Muscle of leg (tissue), 16 donors: ENCODE measurements around the gene RAI14. TPM values are rescaled to one million over a fixed set of nuclear protein-coding genes. Genes with fewer than 3 reads are reported as not detected.

ENCODE experiments used
- DNase-seq: peaks from one replicate; pipeline ENCODE4 v3.0.0; 2013
- H3K27ac ChIP-seq: one replicate; pipeline ENCODE4 v1.5.1; 2013; ENCODE audit warnings: mild to moderate bottlenecking, low read length, control low read depth
- H3K27me3 ChIP-seq: one replicate; pipeline ENCODE4 v1.6.1; 2013; ENCODE audit warnings: low read length; ENCODE audit not compliant: control insufficient read depth, insufficient read depth
- H3K36me3 ChIP-seq: one replicate; pipeline ENCODE4 v1.6.1; 2013; ENCODE audit warnings: low read length; ENCODE audit not compliant: control insufficient read depth, insufficient read depth
- H3K4me1 ChIP-seq: one replicate; pipeline ENCODE4 v1.6.1; 2013; ENCODE audit warnings: low read length; ENCODE audit not compliant: control insufficient read depth, insufficient read depth
- H3K4me3 ChIP-seq: one replicate; pipeline ENCODE4 v1.5.1; 2013; ENCODE audit warnings: low read length, control low read depth
- H3K9me3 ChIP-seq: replicated peaks from 2 replicates; pipeline ENCODE4 v1.6.1; 2013; ENCODE audit warnings: low read depth, low read length; ENCODE audit not compliant: control insufficient read depth
- WGBS: methylation state at CpG from one replicate; pipeline ENCODE4 v1.1.5; 2013; ENCODE audit warnings: missing lambda C conversion rate; ENCODE audit not compliant: insufficient coverage; 5-methylcytosine and 5-hydroxymethylcytosine counted together
- long read RNA-seq, 11 donors: transcript quantifications; one replicate each; lab custom pipeline, GENCODE V29; 2026
- polyA plus RNA-seq, 8 donors: library from polyadenylated mRNA; unstranded; fragments of 120-200 nt; gene quantifications; one replicate each; pipeline versions ENCODE4 v1.2.1 to v1.2.3, GENCODE V29; 2013; ENCODE audit warnings: inconsistent platforms in 1 of 8, low replicate concordance in 1 of 8; ENCODE audit not compliant: insufficient read length in 8 of 8, insufficient read depth in 1 of 8
- total RNA-seq: library from RNA; stranded (reverse); fragments of 120-200 nt; gene quantifications from one replicate; pipeline ENCODE4 v1.2.4, GENCODE V29; 2013

RAI14 gene
- total RNA-seq (25.7 TPM), polyA plus RNA-seq (10 to 100 TPM; 15.7 to 40.4 (median 23.9) TPM)
- long read RNA-seq, donor 1, partial matches to known transcripts = 0 of 1 reads
- long read RNA-seq, donor 1, other reads (novel, unspliced or antisense) = 0 of 1 reads
- long read RNA-seq, donor 2 = 0 reads
- long read RNA-seq, donor 3 = 0 reads
- long read RNA-seq, donor 4 = 0 reads
- long read RNA-seq, donor 5, partial matches to known transcripts = 37 of 39 reads
- long read RNA-seq, donor 5, other reads (novel, unspliced or antisense) = 0 of 39 reads
- long read RNA-seq, donor 6, partial matches to known transcripts = 0 of 3 reads
- long read RNA-seq, donor 6, other reads (novel, unspliced or antisense) = 0 of 3 reads
- long read RNA-seq, donor 7, partial matches to known transcripts = 0 of 3 reads
- long read RNA-seq, donor 7, other reads (novel, unspliced or antisense) = 0 of 3 reads
- long read RNA-seq, donor 8 = 0 reads
- long read RNA-seq, donor 9 = 0 reads
- long read RNA-seq, donor 10, partial matches to known transcripts = 8 of 8 reads
- long read RNA-seq, donor 10, other reads (novel, unspliced or antisense) = 0 of 8 reads
- long read RNA-seq, donor 11, partial matches to known transcripts = 6 of 9 reads
- long read RNA-seq, donor 11, other reads (novel, unspliced or antisense) = 0 of 9 reads

GRCh38 chr5:34656001-34656699, at the start of gene RAI14:
RAI14 (plus strand) TSS chr5:34656328; CDS start chr5:34686920, 30,592 bp downstream.
- Histone ChIP-seq H3K4me1 (peaks cover 17% of the 10 kb centered on the region), H3K27me3 (peaks cover 12% of the 10 kb centered on the region), H3K4me3 (peak within 1 kb of the TSS; percentile 85), H3K9me3 (no peaks in the 10 kb centered on the region), H3K27ac (peak within 1 kb of the TSS; percentile 98), H3K36me3 (peaks cover 2% of the 10 kb centered on the region)
- under 1% methylated on average over 76 of the region's 79 CpGs for WGBS
- peak; percentile 94 for DNase-seq

- Histone ChIP-seq H3K27me3 (no peaks in the 10 kb centered on the region), H3K4me1 (peaks cover 6% of the 10 kb centered on the region), H3K27ac (peak overlapping the region; percentile 65), H3K9me3 (no peaks in the 10 kb centered on the region), H3K4me3 (no peak overlapping the region), H3K36me3 (no peaks in the 10 kb centered on the region)
- 89% methylated on average over 1 of the region's 3 CpGs for WGBS
- DNase-seq = no peak
These were observed 47.8 kb upstream of the RAI14 start for GRCh38 chr5:34608368-34608767.

GRCh38 chr5:34608859-34609648, 47.1 kb upstream of the RAI14 start:
- no CpG with 5 or more reads among the region's 3 CpGs for WGBS
- DNase-seq = peak; percentile 92
- no peaks in the 10 kb centered on the region for H3K36me3 ChIP-seq
- H3K27me3 ChIP-seq = no peaks in the 10 kb centered on the region
- peaks cover 6% of the 10 kb centered on the region for H3K4me1 ChIP-seq
- no peaks in the 10 kb centered on the region for H3K9me3 ChIP-seq
- no peak overlapping the region for H3K4me3 ChIP-seq
- H3K27ac ChIP-seq = peak overlapping the region; percentile 65

- Histone ChIP-seq H3K4me3 (no peak overlapping the region), H3K4me1 (peaks cover 6% of the 10 kb centered on the region), H3K36me3 (no peaks in the 10 kb centered on the region), H3K27me3 (no peaks in the 10 kb centered on the region), H3K9me3 (no peaks in the 10 kb centered on the region), H3K27ac (no peak overlapping the region)
- WGBS = 83% methylated on average over 1 of the region's 6 CpGs
- DNase-seq = no peak
These were observed 46.1 kb upstream of the RAI14 start for GRCh38 chr5:34609951-34610441.

GRCh38 chr5:34610546-34610945, 45.6 kb upstream of the RAI14 start:
- peaks cover 6% of the 10 kb centered on the region for H3K4me1 ChIP-seq
- no peak overlapping the region for H3K27ac ChIP-seq
- no peak for DNase-seq
- no peaks in the 10 kb centered on the region for H3K36me3 ChIP-seq
- no peak overlapping the region for H3K4me3 ChIP-seq
- no peaks in the 10 kb centered on the region for H3K27me3 ChIP-seq
- no peaks in the 10 kb centered on the region for H3K9me3 ChIP-seq

GRCh38 chr5:34611464-34612415, 44.4 kb upstream of the RAI14 start:
- Histone ChIP-seq H3K9me3 (no peaks in the 10 kb centered on the region), H3K27ac (no peak overlapping the region), H3K4me3 (no peak overlapping the region), H3K36me3 (no peaks in the 10 kb centered on the region), H3K4me1 (peaks cover 6% of the 10 kb centered on the region), H3K27me3 (no peaks in the 10 kb centered on the region)
- DNase-seq = peak; percentile 62
- 57% methylated on average over 1 of the region's 9 CpGs for WGBS

GRCh38 chr5:34616651-34617050, 39.5 kb upstream of the RAI14 start:
- H3K27me3 ChIP-seq = no peaks in the 10 kb centered on the region
- H3K36me3 ChIP-seq = no peaks in the 10 kb centered on the region
- no peak for DNase-seq
- H3K4me1 ChIP-seq = no peaks in the 10 kb centered on the region
- no peak overlapping the region for H3K4me3 ChIP-seq
- H3K9me3 ChIP-seq = no peaks in the 10 kb centered on the region
- H3K27ac ChIP-seq = no peak overlapping the region
- WGBS = no CpG with 5 or more reads among the region's 1 CpG

GRCh38 chr5:34618371-34619065, 37.6 kb upstream of the RAI14 start:
- no peaks in the 10 kb centered on the region for H3K9me3 ChIP-seq
- no peaks in the 10 kb centered on the region for H3K36me3 ChIP-seq
- H3K27me3 ChIP-seq = no peaks in the 10 kb centered on the region
- WGBS = 52% methylated on average over 3 of the region's 4 CpGs
- no peak overlapping the region for H3K27ac ChIP-seq
- no peak overlapping the region for H3K4me3 ChIP-seq
- no peaks in the 10 kb centered on the region for H3K4me1 ChIP-seq
- DNase-seq = no peak
